H9 (cell line): Measurements from ENCODE around the gene TARP.

Experiments used
- DNase-seq: peaks from one replicate; pipeline ENCODE4 v3.0.0-alpha.2; 2017
- H2AFZ ChIP-seq: one replicate; pipeline ENCODE4 v1.6.1; 2013; ENCODE audit warnings: mild to moderate bottlenecking, low read length, control low read depth, moderate library complexity
- H2AK5ac ChIP-seq: 2 replicates; pipeline ENCODE4 v1.6.1; 2013; ENCODE audit warnings: low read length, control low read depth, mixed read lengths; ENCODE audit not compliant: insufficient read length
- H2BK120ac ChIP-seq: one replicate; pipeline ENCODE4 v1.6.1; 2013; ENCODE audit warnings: low read depth, mild to moderate bottlenecking, low read length, control low read depth, inconsistent platforms; ENCODE audit not compliant: poor library complexity, severe bottlenecking
- H2BK12ac ChIP-seq: 2 replicates; pipeline ENCODE4 v1.6.1; 2013; ENCODE audit warnings: low read length, control low read depth, mixed read lengths, low read depth; ENCODE audit not compliant: insufficient read length
- H2BK15ac ChIP-seq: 2 replicates; pipeline ENCODE4 v1.6.1; 2013; ENCODE audit warnings: low read depth, low read length, control low read depth
- H2BK20ac ChIP-seq: one replicate; pipeline ENCODE4 v1.6.1; 2013; ENCODE audit warnings: low read depth, mild to moderate bottlenecking, low read length, control low read depth, inconsistent platforms; ENCODE audit not compliant: poor library complexity, severe bottlenecking
- H2BK5ac ChIP-seq: 2 replicates; pipeline ENCODE4 v1.6.1; 2013; ENCODE audit warnings: low read length, control low read depth, mixed read lengths; ENCODE audit not compliant: insufficient read length
- H3K14ac ChIP-seq: 2 replicates; pipeline ENCODE4 v1.6.1; 2013; ENCODE audit warnings: low read length, control low read depth; ENCODE audit not compliant: insufficient read depth
- H3K18ac ChIP-seq: 2 replicates; pipeline ENCODE4 v1.6.1; 2013; ENCODE audit warnings: low read depth, mild to moderate bottlenecking, mixed read lengths, low read length, control low read depth; ENCODE audit not compliant: insufficient read length
- H3K23ac ChIP-seq: 2 replicates; pipeline ENCODE4 v1.6.1; 2013; ENCODE audit warnings: low read length, control low read depth, mixed read lengths, low read depth; ENCODE audit not compliant: insufficient read length
- H3K23me2 ChIP-seq: 2 replicates; pipeline ENCODE4 v1.6.1; 2013; ENCODE audit warnings: low read depth, mild to moderate bottlenecking, mixed read lengths, low read length, control low read depth; ENCODE audit not compliant: insufficient read length, poor library complexity, severe bottlenecking
- H3K27ac ChIP-seq: 2 replicates; pipeline ENCODE4 v1.5.1; 2013; ENCODE audit warnings: low read length, control low read depth, mixed read lengths, low read depth; ENCODE audit not compliant: insufficient read length
- H3K27me3 ChIP-seq: 2 replicates; pipeline ENCODE4 v1.6.1; 2013; ENCODE audit warnings: low read length, control low read depth, inconsistent platforms; ENCODE audit not compliant: insufficient read depth
- H3K4ac ChIP-seq: 2 replicates; pipeline ENCODE4 v1.6.1; 2013; ENCODE audit warnings: low read depth, mild to moderate bottlenecking, control low read depth, inconsistent platforms, low read length, moderate library complexity
- H3K4me1 ChIP-seq: 2 replicates; pipeline ENCODE4 v1.6.1; 2013; ENCODE audit warnings: low read length, control low read depth, inconsistent platforms; ENCODE audit not compliant: insufficient read depth
- H3K4me2 ChIP-seq: 2 replicates; pipeline ENCODE4 v1.6.1; 2013; ENCODE audit warnings: low read length, control low read depth, mixed read lengths; ENCODE audit not compliant: insufficient read length, insufficient read depth
- H3K56ac ChIP-seq: 2 replicates; pipeline ENCODE4 v1.6.1; 2013; ENCODE audit warnings: low read depth, mild to moderate bottlenecking, mixed read lengths, low read length, control low read depth; ENCODE audit not compliant: insufficient read length
- H3K79me1 ChIP-seq: 2 replicates; pipeline ENCODE4 v1.6.1; 2013; ENCODE audit warnings: low read depth, mild to moderate bottlenecking, moderate library complexity, low read length, control low read depth, inconsistent platforms; ENCODE audit not compliant: insufficient read depth, poor library complexity, severe bottlenecking
- H3K79me2 ChIP-seq: 2 replicates; pipeline ENCODE4 v1.6.1; 2013; ENCODE audit warnings: low read length, control low read depth, inconsistent platforms; ENCODE audit not compliant: insufficient read depth
- H3K9ac ChIP-seq: 2 replicates; pipeline ENCODE4 v1.6.1; 2013; ENCODE audit warnings: low read length, control low read depth, mixed read lengths; ENCODE audit not compliant: insufficient read length; ENCODE audit errors: extremely low read depth
- H3K9me3 ChIP-seq: one replicate; pipeline ENCODE4 v1.6.1; 2013; ENCODE audit warnings: low read depth, low read length, inconsistent platforms; ENCODE audit not compliant: control insufficient read depth
- H3T11ph ChIP-seq: one replicate; pipeline ENCODE4 v1.6.1; 2013; ENCODE audit warnings: mild to moderate bottlenecking, low read length, control low read depth, inconsistent platforms
- H4K20me1 ChIP-seq: one replicate; pipeline ENCODE4 v1.6.1; 2013; ENCODE audit not compliant: control insufficient read depth, insufficient read length, insufficient read depth
- H4K5ac ChIP-seq: 2 replicates; pipeline ENCODE4 v1.6.1; 2013; ENCODE audit warnings: low read depth, mild to moderate bottlenecking, mixed read lengths, low read length, control low read depth; ENCODE audit not compliant: insufficient read length
- H4K8ac ChIP-seq: replicated peaks from 2 replicates; pipeline ENCODE4 v1.6.1; 2013; ENCODE audit warnings: low read length, control low read depth, mixed read lengths, low read depth; ENCODE audit not compliant: insufficient read length
- H4K91ac ChIP-seq: 2 replicates; pipeline ENCODE4 v1.6.1; 2013; ENCODE audit warnings: low read depth, mild to moderate bottlenecking, moderate library complexity, mixed read lengths, low read length, control low read depth; ENCODE audit not compliant: insufficient read length
- H3K27ac Mint-ChIP-seq, 3 experiments: 2 replicates in 2 of 3; 3 replicates in 1 of 3; pipeline ENCODE4 v1.8.0; 2020 to 2021; ENCODE audit warnings: mixed read lengths in 3 of 3, mild to moderate bottlenecking in 1 of 3, moderate library complexity in 1 of 3
- H3K27me3 Mint-ChIP-seq: 2 replicates; pipeline ENCODE4 v1.8.0; 2021; ENCODE audit warnings: low read depth, mild to moderate bottlenecking, moderate library complexity, mixed read lengths
- H3K36me3 Mint-ChIP-seq, 3 experiments: 2 replicates in 2 of 3; 3 replicates in 1 of 3; pipeline ENCODE4 v1.8.0; 2020 to 2021; ENCODE audit warnings: low read depth in 3 of 3, mixed read lengths in 3 of 3; ENCODE audit not compliant: insufficient read depth in 1 of 3
- H3K4me1 Mint-ChIP-seq, 2 experiments: 2 replicates each; pipeline ENCODE4 v1.8.0; 2020; ENCODE audit warnings: mixed read lengths in 2 of 2
- H3K4me3 Mint-ChIP-seq, 2 experiments: 2 replicates in 1 of 2; 3 replicates in 1 of 2; pipeline ENCODE4 v1.8.0; 2020 to 2021; ENCODE audit warnings: mild to moderate bottlenecking in 2 of 2, mixed read lengths in 2 of 2, moderate library complexity in 1 of 2
- H3K9me3 Mint-ChIP-seq, 2 experiments: 2 replicates in 1 of 2; 3 replicates in 1 of 2; pipeline ENCODE4 v1.8.0; 2020; ENCODE audit warnings: mild to moderate bottlenecking in 2 of 2, mixed read lengths in 2 of 2, moderate library complexity in 1 of 2
- WGBS: extraction: QIAGEN DNeasy Blood & Tissue Kit; methylation state at CpG from one replicate; pipeline ENCODE4 v1.1.7; 2013; ENCODE audit warnings: missing lambda C conversion rate, low lambda C conversion rate, mixed read lengths; ENCODE audit not compliant: insufficient read length; ENCODE audit errors: extremely low coverage; 5-methylcytosine and 5-hydroxymethylcytosine counted together
- TF ChIP-seq, protein P1 (sequence below): fragments of 200-600 bp; sonication (generic); conservative IDR thresholded peaks from 3 replicates; pipeline ENCODE4 v1.8.0; 2021; ENCODE audit warnings: antibody characterized with exemption, mild to moderate bottlenecking

TARP gene

DNA sequence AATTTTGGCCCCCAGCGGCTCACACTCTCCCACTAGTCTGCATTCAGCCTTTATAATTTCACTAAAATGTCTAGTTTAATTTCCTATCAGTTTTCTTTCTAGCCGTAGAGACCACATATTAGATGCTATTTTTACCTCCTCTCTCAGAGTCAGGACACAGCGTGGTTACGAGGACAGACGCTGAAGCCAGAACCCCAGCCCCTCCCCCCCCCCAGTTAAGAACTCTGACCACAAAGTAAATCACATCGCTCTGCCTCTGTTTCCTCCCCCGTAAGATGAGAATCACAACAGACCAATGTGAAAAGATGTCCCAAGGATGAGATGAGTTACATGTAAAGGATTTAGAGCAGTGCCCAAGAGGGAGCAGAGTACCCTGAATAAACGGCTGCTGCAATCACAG lies 11.1 kb upstream of the TARP start:
- H3K4me3 Mint-ChIP-seq: no peak overlapping the region
- no peak for DNase-seq
- H3K9me3 Mint-ChIP-seq: no peaks in the 10 kb centered on the region
- no peaks in the 10 kb centered on the region for H3K36me3 Mint-ChIP-seq
- no peak overlapping the region for H2BK120ac ChIP-seq
- H3K23me2 ChIP-seq: no peaks in the 10 kb centered on the region
- H3K79me1 ChIP-seq: no peaks in the 10 kb centered on the region
- no peaks in the 10 kb centered on the region for H4K20me1 ChIP-seq
- no peaks in the 10 kb centered on the region for H3K9me3 ChIP-seq
- H3K14ac ChIP-seq: no peak overlapping the region
- no peaks in the 10 kb centered on the region for H3K27me3 Mint-ChIP-seq
- H3K4ac ChIP-seq: no peak overlapping the region
- no peak overlapping the region for H3K9ac ChIP-seq
- H4K5ac ChIP-seq: no peak overlapping the region
- H2AFZ ChIP-seq: no peak overlapping the region
- H3T11ph ChIP-seq: no peak overlapping the region
- H2BK20ac ChIP-seq: no peak overlapping the region
- H2BK12ac ChIP-seq: no peak overlapping the region
- no peak overlapping the region for H4K91ac ChIP-seq
- no peak overlapping the region for H2BK5ac ChIP-seq
- H4K8ac ChIP-seq: no peak overlapping the region
- TF ChIP-seq, protein P1, sequence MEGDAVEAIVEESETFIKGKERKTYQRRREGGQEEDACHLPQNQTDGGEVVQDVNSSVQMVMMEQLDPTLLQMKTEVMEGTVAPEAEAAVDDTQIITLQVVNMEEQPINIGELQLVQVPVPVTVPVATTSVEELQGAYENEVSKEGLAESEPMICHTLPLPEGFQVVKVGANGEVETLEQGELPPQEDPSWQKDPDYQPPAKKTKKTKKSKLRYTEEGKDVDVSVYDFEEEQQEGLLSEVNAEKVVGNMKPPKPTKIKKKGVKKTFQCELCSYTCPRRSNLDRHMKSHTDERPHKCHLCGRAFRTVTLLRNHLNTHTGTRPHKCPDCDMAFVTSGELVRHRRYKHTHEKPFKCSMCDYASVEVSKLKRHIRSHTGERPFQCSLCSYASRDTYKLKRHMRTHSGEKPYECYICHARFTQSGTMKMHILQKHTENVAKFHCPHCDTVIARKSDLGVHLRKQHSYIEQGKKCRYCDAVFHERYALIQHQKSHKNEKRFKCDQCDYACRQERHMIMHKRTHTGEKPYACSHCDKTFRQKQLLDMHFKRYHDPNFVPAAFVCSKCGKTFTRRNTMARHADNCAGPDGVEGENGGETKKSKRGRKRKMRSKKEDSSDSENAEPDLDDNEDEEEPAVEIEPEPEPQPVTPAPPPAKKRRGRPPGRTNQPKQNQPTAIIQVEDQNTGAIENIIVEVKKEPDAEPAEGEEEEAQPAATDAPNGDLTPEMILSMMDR: no peak
- H3K56ac ChIP-seq: no peak overlapping the region
- no peak overlapping the region for H3K27ac ChIP-seq
- H3K23ac ChIP-seq: no peak overlapping the region
- H3K4me2 ChIP-seq: no peak overlapping the region
- no peaks in the 10 kb centered on the region for H3K4me1 ChIP-seq
- no peaks in the 10 kb centered on the region for H3K27me3 ChIP-seq
- H2AK5ac ChIP-seq: no peak overlapping the region
- no peak overlapping the region for H3K27ac Mint-ChIP-seq
- H2BK15ac ChIP-seq: no peak overlapping the region
- no peaks in the 10 kb centered on the region for H3K79me2 ChIP-seq
- WGBS: no CpG with 5 or more reads among the region's 8 CpGs
- no peak overlapping the region for H3K18ac ChIP-seq
- H3K4me1 Mint-ChIP-seq: peaks cover 4 to 9% of the 10 kb centered on the region in 2 experiments; a peak in 2 of 4 replicates
